ENCODE data around the gene MGMT. TPM values are rescaled to one million over a fixed set of nuclear protein-coding genes. Genes with fewer than 3 reads are reported as not detected.

Gene MGMT
- total and polyA plus RNA-seq, 4 donors, result 9.9 to 39.6 (median 23.2) TPM

DNA sequence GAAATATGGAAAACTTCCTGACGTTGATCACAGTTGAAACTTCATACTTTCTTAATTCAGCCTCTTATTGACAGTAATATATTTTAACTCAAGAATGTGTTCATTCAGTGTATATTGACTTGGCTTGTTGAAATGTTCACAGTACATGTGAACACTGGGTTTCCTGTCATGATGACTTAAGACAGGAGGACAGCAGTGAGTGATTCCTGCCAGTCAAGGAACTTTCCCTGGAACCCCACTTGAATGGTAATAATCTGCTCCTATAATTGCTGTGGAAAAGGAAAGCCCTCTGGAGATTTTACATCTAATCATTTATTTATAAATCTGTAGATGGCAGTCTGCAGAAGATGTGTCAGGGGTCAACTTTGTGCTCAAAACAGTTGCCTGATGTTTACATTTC is 216.5 kb downstream of the MGMT start:
- no peak overlapping the region for H3K27ac ChIP-seq (ENCODE audit: low read depth in 1 of 2, low read length in 1 of 2)
- H3K9me3 ChIP-seq (ENCODE audit: control insufficient read depth in 4 of 4, insufficient read depth in 3 of 4, low read length in 3 of 4), result no peaks in the 10 kb centered on the region
- 85 to 89% methylated on average over 1 of the region's 1 CpG for WGBS, 2 donors
- no peak overlapping the region for H3K9ac ChIP-seq (ENCODE audit: insufficient read depth in 1 of 2, low read length in 2 of 2)
- ATAC-seq (ENCODE audit: insufficient read depth, low FRiP score) (no peak), DNase-seq (no peak)
- no peak overlapping the region for H3K4me3 ChIP-seq
- TF ChIP-seq, protein P1, sequence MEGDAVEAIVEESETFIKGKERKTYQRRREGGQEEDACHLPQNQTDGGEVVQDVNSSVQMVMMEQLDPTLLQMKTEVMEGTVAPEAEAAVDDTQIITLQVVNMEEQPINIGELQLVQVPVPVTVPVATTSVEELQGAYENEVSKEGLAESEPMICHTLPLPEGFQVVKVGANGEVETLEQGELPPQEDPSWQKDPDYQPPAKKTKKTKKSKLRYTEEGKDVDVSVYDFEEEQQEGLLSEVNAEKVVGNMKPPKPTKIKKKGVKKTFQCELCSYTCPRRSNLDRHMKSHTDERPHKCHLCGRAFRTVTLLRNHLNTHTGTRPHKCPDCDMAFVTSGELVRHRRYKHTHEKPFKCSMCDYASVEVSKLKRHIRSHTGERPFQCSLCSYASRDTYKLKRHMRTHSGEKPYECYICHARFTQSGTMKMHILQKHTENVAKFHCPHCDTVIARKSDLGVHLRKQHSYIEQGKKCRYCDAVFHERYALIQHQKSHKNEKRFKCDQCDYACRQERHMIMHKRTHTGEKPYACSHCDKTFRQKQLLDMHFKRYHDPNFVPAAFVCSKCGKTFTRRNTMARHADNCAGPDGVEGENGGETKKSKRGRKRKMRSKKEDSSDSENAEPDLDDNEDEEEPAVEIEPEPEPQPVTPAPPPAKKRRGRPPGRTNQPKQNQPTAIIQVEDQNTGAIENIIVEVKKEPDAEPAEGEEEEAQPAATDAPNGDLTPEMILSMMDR (IDR thresholded peaks at IDR 0.05; ENCODE audit: control extremely low read depth, extremely low read depth), result no peak
- no peaks in the 10 kb centered on the region for H3K36me3 ChIP-seq (ENCODE audit: control insufficient read depth in 4 of 4, insufficient read depth in 4 of 4, low read length in 4 of 4)
- no peaks in the 10 kb centered on the region for H3K27me3 ChIP-seq (ENCODE audit: control insufficient read depth in 3 of 3, insufficient read depth in 3 of 3, low read length in 2 of 3)
- H3K4me1 ChIP-seq (ENCODE audit: control insufficient read depth in 5 of 5, insufficient read depth in 5 of 5, low read length in 5 of 5), result peaks cover 0 to 9% (median 0%) of the 10 kb centered on the region in 5 donors

DNA sequence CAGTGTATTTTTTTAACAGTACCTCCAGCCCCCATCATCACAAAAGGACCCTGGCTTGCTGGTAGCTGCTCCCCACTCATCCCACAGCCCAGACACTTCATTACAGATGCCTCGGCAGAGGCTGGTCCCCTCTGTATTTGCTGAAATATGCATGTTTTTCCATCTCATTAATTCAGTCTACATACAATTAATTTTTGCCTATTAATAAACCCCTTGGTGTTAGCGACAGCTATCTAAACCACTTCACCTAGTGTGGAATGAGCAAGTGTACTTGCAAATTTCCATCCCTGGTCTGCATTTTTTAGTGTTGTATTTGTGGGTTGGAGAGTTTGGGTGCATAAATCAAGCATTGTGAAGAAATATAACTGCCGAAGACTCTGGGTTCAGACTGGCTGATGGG is 216.9 kb downstream of the MGMT start:
- Histone ChIP-seq H3K4me1 (ENCODE audit: control insufficient read depth in 5 of 5, insufficient read depth in 5 of 5, low read length in 5 of 5) (peaks cover 0 to 9% (median 0%) of the 10 kb centered on the region in 5 donors), H3K4me3 (no peak overlapping the region), H3K9ac (ENCODE audit: insufficient read depth in 1 of 2, low read length in 2 of 2) (no peak overlapping the region), H3K36me3 (ENCODE audit: control insufficient read depth in 4 of 4, insufficient read depth in 4 of 4, low read length in 4 of 4) (no peaks in the 10 kb centered on the region), H3K27me3 (ENCODE audit: control insufficient read depth in 3 of 3, insufficient read depth in 3 of 3, low read length in 2 of 3) (no peaks in the 10 kb centered on the region), H3K9me3 (ENCODE audit: control insufficient read depth in 4 of 4, insufficient read depth in 3 of 4, low read length in 3 of 4) (no peaks in the 10 kb centered on the region), H3K27ac (ENCODE audit: low read depth in 1 of 2, low read length in 1 of 2) (no peak overlapping the region)
- TF ChIP-seq, protein P1 (IDR thresholded peaks at IDR 0.05; ENCODE audit: control extremely low read depth, extremely low read depth), result no peak
- WGBS, 2 donors, result 91 to 93% methylated on average over 3 of the region's 3 CpGs
- ATAC-seq (ENCODE audit: insufficient read depth, low FRiP score) (no peak), DNase-seq (no peak)

DNA sequence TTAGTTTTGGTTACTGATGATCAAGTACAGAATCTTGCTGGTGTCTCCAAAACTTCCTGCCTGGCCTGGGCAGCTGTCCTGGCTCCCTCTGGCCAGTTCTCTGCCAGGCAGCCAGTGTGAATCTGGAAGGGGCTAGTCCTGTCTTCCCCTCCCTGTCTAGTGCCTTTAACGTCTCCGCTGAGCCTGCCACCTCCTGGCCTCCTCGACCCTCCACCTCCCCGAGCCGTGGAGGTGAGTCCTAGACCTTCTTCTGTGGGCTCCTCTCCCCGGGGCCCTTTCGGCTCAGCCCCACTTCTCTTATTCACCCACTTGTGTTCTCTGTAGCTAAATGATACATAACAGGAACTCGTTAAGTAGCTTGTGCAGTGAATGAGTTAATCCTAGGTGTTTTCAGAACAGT is 218.2 kb downstream of the MGMT start:
- Histone ChIP-seq H3K9ac (ENCODE audit: insufficient read depth in 1 of 2, low read length in 2 of 2) (no peak overlapping the region), H3K4me1 (ENCODE audit: control insufficient read depth in 5 of 5, insufficient read depth in 5 of 5, low read length in 5 of 5) (peaks cover 0 to 9% (median 0%) of the 10 kb centered on the region in 5 donors), H3K4me3 (no peak overlapping the region), H3K27me3 (ENCODE audit: control insufficient read depth in 3 of 3, insufficient read depth in 3 of 3, low read length in 2 of 3) (no peaks in the 10 kb centered on the region), H3K27ac (ENCODE audit: low read depth in 1 of 2, low read length in 1 of 2) (no peak overlapping the region), H3K36me3 (ENCODE audit: control insufficient read depth in 4 of 4, insufficient read depth in 4 of 4, low read length in 4 of 4) (no peaks in the 10 kb centered on the region), H3K9me3 (ENCODE audit: control insufficient read depth in 4 of 4, insufficient read depth in 3 of 4, low read length in 3 of 4) (no peaks in the 10 kb centered on the region)
- DNase-seq (no peak), ATAC-seq (ENCODE audit: insufficient read depth, low FRiP score) (no peak)
- TF ChIP-seq, protein P1 (IDR thresholded peaks at IDR 0.05; ENCODE audit: control extremely low read depth, extremely low read depth), result no peak
- WGBS, 2 donors, result 86 to 91% methylated on average over 8 of the region's 8 CpGs

DNA sequence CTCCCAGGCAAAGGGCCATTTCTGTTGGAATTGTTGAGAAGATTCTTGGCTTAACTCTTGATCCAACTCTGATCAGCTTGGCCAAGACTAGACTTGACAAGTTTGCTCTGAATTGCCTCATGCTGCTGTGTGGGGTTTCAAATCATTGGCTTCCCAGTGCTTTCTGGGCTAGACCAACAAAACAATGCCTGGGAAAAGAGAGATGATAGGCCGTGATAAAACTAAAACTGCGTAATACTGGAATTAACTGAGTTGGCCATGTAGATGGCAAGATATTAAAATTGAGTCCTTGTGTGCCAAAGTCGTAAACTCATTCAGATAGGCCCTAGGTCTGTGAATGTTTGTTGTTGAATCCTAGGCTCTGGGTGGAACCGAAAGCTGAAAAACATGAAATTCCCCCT is 222.6 kb downstream of the MGMT start:
- ATAC-seq (ENCODE audit: insufficient read depth, low FRiP score), result no peak
- WGBS, 2 donors, result 89 to 92% methylated on average over 4 of the region's 4 CpGs
- no peak overlapping the region for H3K27ac ChIP-seq (ENCODE audit: low read depth in 1 of 2, low read length in 1 of 2)

More for the DNA sequence above, 222.6 kb downstream of the MGMT start:
- Histone ChIP-seq H3K4me3 (no peak overlapping the region), H3K27me3 (ENCODE audit: control insufficient read depth in 3 of 3, insufficient read depth in 3 of 3, low read length in 2 of 3) (no peaks in the 10 kb centered on the region), H3K4me1 (ENCODE audit: control insufficient read depth in 5 of 5, insufficient read depth in 5 of 5, low read length in 5 of 5) (peaks cover 0 to 5% (median 0%) of the 10 kb centered on the region in 5 donors), H3K36me3 (ENCODE audit: control insufficient read depth in 4 of 4, insufficient read depth in 4 of 4, low read length in 4 of 4) (no peaks in the 10 kb centered on the region), H3K9me3 (ENCODE audit: control insufficient read depth in 4 of 4, insufficient read depth in 3 of 4, low read length in 3 of 4) (no peaks in the 10 kb centered on the region), H3K9ac (ENCODE audit: insufficient read depth in 1 of 2, low read length in 2 of 2) (no peak overlapping the region)
- TF ChIP-seq, protein P1 (IDR thresholded peaks at IDR 0.05; ENCODE audit: control extremely low read depth, extremely low read depth), result no peak
- DNase-seq, result peak in 1 of 3 donors; percentile 29
